Lung microvascular endothelial cell (primary cell): ENCODE data around the gene SVOP. TPM values are rescaled to one million over a fixed set of nuclear protein-coding genes. Genes with fewer than 3 reads are reported as not detected.

ENCODE experiments used
- total RNA-seq: library from RNA; depleted of rRNA; stranded (reverse); fragments of >200 nt; gene quantifications from 2 replicates; pipeline ENCODE4 v1.2.1, GENCODE V29; 2014

SVOP gene
- total RNA-seq, 1 donor from 2014 or later: not detected

Other genes starting within 250 kb of the SVOP start
- gene SSH1, start 163.5 kb downstream of the SVOP start, total RNA-seq: 13.1 and 23.2 TPM in 2 replicates
- not detected in 2 replicates for gene DAO, start 141.0 kb downstream of the SVOP start, total RNA-seq
- gene USP30, start 31.5 kb upstream of the SVOP start, total RNA-seq: 4.8 and 5.7 TPM in 2 replicates
- 5.4 and 5.9 TPM in 2 replicates for gene ALKBH2, start 72.4 kb upstream of the SVOP start, total RNA-seq
- 17.7 and 22.0 TPM in 2 replicates for gene UNG, start 76.5 kb upstream of the SVOP start, total RNA-seq
- gene ACACB, start 95.5 kb upstream of the SVOP start, total RNA-seq: 1.7 and 3.4 TPM in 2 replicates